BLaER1 (cell line): ENCODE data around the gene RNF214.

Source experiments
- H3K27ac ChIP-seq: shearing (Covaris generic); formaldehyde crosslinking; 2 replicates; pipeline ENCODE4 v1.8.1; 2022
- H3K27me3 ChIP-seq: shearing (Covaris generic); formaldehyde crosslinking; 2 replicates; pipeline ENCODE4 v1.8.1; 2022
- H3K36me3 ChIP-seq: shearing (Covaris generic); formaldehyde crosslinking; 2 replicates; pipeline ENCODE4 v1.8.1; 2022
- H3K4me1 ChIP-seq: shearing (Covaris generic); formaldehyde crosslinking; 2 replicates; pipeline ENCODE4 v1.8.1; 2022
- H3K4me2 ChIP-seq: shearing (Covaris generic); formaldehyde crosslinking; 2 replicates; pipeline ENCODE4 v1.8.1; 2022
- H3K4me3 ChIP-seq: shearing (Covaris generic); formaldehyde crosslinking; 2 replicates; pipeline ENCODE4 v1.8.1; 2022
- H3K9ac ChIP-seq: shearing (Covaris generic); formaldehyde crosslinking; 2 replicates; pipeline ENCODE4 v1.8.1; 2022
- H3K9me3 ChIP-seq: shearing (Covaris generic); formaldehyde crosslinking; 2 replicates; pipeline ENCODE4 v1.8.1; 2022
- H4K20me1 ChIP-seq: shearing (Covaris generic); formaldehyde crosslinking; 2 replicates; pipeline ENCODE4 v1.8.1; 2022
- Cebpa-rat ChIP-seq: shearing (Covaris generic); IDR thresholded peaks from 2 replicates; pipeline ENCODE4 v1.8.1; 2022

The RNF214 gene

GRCh38 chr11:117295438-117296137, 63.1 kb downstream of the RNF214 start:
- H3K4me3 ChIP-seq: no peak overlapping the region
- no peak overlapping the region for H3K4me2 ChIP-seq
- no peaks in the 10 kb centered on the region for H4K20me1 ChIP-seq
- no peak overlapping the region for H3K9ac ChIP-seq
- H3K9me3 ChIP-seq: no peaks in the 10 kb centered on the region
- TF ChIP-seq Cebpa-rat: no peak
- no peaks in the 10 kb centered on the region for H3K4me1 ChIP-seq
- H3K36me3 ChIP-seq: peaks cover 40% of the 10 kb centered on the region
- no peaks in the 10 kb centered on the region for H3K27me3 ChIP-seq
- no peak overlapping the region for H3K27ac ChIP-seq

DNA sequence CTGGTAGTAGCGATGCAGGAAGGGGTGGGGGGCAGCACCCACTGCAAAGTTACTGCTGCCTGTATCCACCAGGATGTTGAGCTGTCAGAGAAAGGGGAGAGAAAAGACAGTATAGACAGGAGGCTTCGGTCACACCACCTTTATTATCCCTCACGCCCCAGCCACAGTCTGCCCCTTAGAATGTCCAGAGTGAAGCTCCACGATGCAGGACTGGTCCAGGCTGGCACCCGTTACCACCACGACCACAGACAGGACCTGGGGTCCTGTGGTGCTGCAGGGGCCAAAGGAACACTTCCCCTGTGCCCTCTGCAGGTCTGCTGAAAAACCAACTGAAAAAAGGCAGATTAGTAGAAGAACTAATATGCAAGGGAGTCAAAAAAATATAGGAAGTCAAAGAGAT, 64.4 kb downstream of the RNF214 start:
- Histone ChIP-seq H3K4me1 (no peaks in the 10 kb centered on the region), H3K4me2 (no peak overlapping the region)

DNA sequence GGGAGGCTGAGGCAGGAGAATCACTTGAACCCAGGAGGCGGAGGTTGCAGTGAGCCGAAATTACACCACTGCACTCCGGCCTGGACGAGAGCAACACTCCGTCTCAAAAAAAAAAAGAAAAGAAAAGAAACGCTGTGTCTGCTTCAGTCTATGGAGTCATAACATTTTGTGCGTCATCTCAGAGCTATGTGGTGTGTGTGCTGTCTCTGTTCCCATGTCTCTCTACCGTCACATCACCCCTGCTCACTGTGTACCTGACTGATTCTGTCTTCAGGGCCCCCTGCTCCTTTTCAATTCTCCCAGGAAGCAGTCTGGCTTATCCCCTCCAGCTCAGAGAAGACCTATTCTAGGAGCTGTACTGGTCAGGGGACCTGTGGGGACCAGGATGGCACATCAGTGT, 65.7 kb downstream of the RNF214 start:
- Histone ChIP-seq H3K36me3 (peaks cover 17% of the 10 kb centered on the region; the same call in 1 of the 2 replicates), H3K27me3 (no peaks in the 10 kb centered on the region), H3K9me3 (no peaks in the 10 kb centered on the region), H3K4me1 (peaks cover 4% of the 10 kb centered on the region), H4K20me1 (no peaks in the 10 kb centered on the region), H3K9ac (no peak overlapping the region), H3K4me3 (no peak overlapping the region), H3K4me2 (no peak overlapping the region), H3K27ac (no peak overlapping the region)
- no peak for TF ChIP-seq Cebpa-rat

More for the DNA sequence above, 64.4 kb downstream of the RNF214 start:
- no peak overlapping the region for H3K4me3 ChIP-seq
- H4K20me1 ChIP-seq: no peaks in the 10 kb centered on the region
- TF ChIP-seq Cebpa-rat: no peak
- no peak overlapping the region for H3K9ac ChIP-seq
- no peaks in the 10 kb centered on the region for H3K9me3 ChIP-seq
- peaks cover 27% of the 10 kb centered on the region for H3K36me3 ChIP-seq
- H3K27ac ChIP-seq: no peak overlapping the region
- H3K27me3 ChIP-seq: no peaks in the 10 kb centered on the region

GRCh38 chr11:117299351-117300282, 67.1 kb downstream of the RNF214 start:
- no peak overlapping the region for H3K9ac ChIP-seq
- peaks cover 10% of the 10 kb centered on the region for H3K4me1 ChIP-seq
- TF ChIP-seq Cebpa-rat: no peak
- no peak overlapping the region for H3K27ac ChIP-seq
- peaks cover 10% of the 10 kb centered on the region; the same call in 1 of the 2 replicates for H3K36me3 ChIP-seq
- H3K4me3 ChIP-seq: no peak overlapping the region
- no peak overlapping the region for H3K4me2 ChIP-seq
- H3K9me3 ChIP-seq: no peaks in the 10 kb centered on the region
- no peaks in the 10 kb centered on the region for H3K27me3 ChIP-seq
- no peaks in the 10 kb centered on the region for H4K20me1 ChIP-seq

DNA sequence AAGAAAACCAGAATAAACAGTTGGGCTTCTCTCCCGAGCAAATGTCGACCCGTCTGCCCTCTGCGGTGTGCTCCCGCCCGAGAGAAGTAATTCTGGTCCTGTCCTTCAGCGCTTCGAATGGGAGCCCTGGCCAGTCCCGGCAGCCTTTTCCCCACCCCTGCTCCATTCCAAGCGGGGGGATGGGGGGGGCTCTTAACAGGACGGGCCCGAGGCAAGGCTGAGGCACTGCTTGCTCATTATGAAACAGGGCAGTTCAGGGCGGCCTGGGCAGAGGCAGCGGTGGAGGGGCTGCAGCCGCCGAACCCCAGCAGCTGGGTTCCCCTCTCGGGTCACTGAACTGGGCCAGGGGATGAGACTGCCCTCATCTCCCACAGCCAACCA, 67.8 kb downstream of the RNF214 start:
- Histone ChIP-seq H3K27me3 (no peaks in the 10 kb centered on the region), H3K4me3 (no peak overlapping the region), H3K4me1 (peaks cover 10% of the 10 kb centered on the region), H3K27ac (no peak overlapping the region), H3K36me3 (peaks cover 6% of the 10 kb centered on the region; the same call in 1 of the 2 replicates), H3K4me2 (no peak overlapping the region), H3K9ac (no peak overlapping the region), H3K9me3 (no peaks in the 10 kb centered on the region), H4K20me1 (no peaks in the 10 kb centered on the region)
- TF ChIP-seq Cebpa-rat: no peak

DNA sequence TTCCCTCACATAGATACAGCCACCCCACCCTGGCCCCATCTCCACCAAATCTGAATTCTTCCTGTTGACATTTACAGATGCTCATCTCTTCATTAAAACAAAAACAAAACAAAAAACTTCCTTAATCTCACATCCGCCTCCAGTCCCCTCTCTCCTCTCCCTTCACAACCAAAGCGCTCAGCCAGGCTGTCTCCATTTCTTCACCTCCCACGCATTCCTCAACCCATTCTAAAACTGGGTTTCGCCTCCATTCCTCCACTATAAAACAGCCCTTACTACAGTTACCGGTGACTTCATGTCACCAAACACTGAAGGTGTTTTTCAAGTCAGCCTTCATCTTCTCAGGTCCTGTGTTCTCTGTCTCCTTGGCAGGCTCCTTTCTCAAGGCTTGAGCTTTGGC, 68.3 kb downstream of the RNF214 start:
- Histone ChIP-seq H3K4me1 (peaks cover 10% of the 10 kb centered on the region), H4K20me1 (no peaks in the 10 kb centered on the region), H3K9ac (no peak overlapping the region), H3K4me2 (no peak overlapping the region), H3K27me3 (no peaks in the 10 kb centered on the region), H3K27ac (no peak overlapping the region), H3K9me3 (no peaks in the 10 kb centered on the region), H3K36me3 (peaks cover 2% of the 10 kb centered on the region; the same call in 1 of the 2 replicates), H3K4me3 (no peak overlapping the region)
- no peak for TF ChIP-seq Cebpa-rat

DNA sequence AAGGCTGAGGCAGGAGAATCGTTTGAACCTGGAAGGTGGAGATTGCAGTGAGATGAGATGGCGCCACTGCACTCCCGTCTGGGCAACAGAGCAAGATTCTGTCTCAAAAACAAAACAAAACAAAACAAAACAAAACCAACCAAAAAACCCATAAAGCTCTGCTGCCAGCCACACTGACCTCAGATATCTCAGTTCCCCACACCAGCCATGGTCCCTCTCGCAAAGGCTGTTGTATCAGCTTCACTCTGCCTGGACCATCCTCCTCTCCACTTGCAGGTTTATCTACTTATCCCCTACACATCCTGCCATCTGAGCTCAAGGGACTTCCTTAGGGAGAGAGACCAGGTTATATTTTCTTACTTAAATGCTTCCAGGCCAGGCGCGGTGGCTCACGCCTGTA, 69.8 kb downstream of the RNF214 start:
- peaks cover 10% of the 10 kb centered on the region for H3K4me1 ChIP-seq
- no peak for TF ChIP-seq Cebpa-rat
- no peak overlapping the region for H3K4me2 ChIP-seq
- H3K9me3 ChIP-seq: no peaks in the 10 kb centered on the region
- no peaks in the 10 kb centered on the region for H4K20me1 ChIP-seq
- H3K36me3 ChIP-seq: no peaks in the 10 kb centered on the region
- H3K27ac ChIP-seq: no peak overlapping the region
- H3K4me3 ChIP-seq: no peak overlapping the region
- H3K27me3 ChIP-seq: no peaks in the 10 kb centered on the region
- no peak overlapping the region for H3K9ac ChIP-seq

GRCh38 chr11:117303101-117303500, 70.6 kb downstream of the RNF214 start:
- no peaks in the 10 kb centered on the region for H3K9me3 ChIP-seq
- no peak overlapping the region for H3K9ac ChIP-seq
- H3K4me1 ChIP-seq: peaks cover 10% of the 10 kb centered on the region
- H3K4me2 ChIP-seq: peak overlapping the region; percentile 54
- H3K27me3 ChIP-seq: no peaks in the 10 kb centered on the region
- no peak for TF ChIP-seq Cebpa-rat
- H3K27ac ChIP-seq: no peak overlapping the region
- H3K4me3 ChIP-seq: no peak overlapping the region
- no peaks in the 10 kb centered on the region for H4K20me1 ChIP-seq
- no peaks in the 10 kb centered on the region for H3K36me3 ChIP-seq

- Histone ChIP-seq H3K9me3 (no peaks in the 10 kb centered on the region), H3K9ac (no peak overlapping the region), H4K20me1 (no peaks in the 10 kb centered on the region), H3K4me3 (no peak overlapping the region), H3K27me3 (no peaks in the 10 kb centered on the region), H3K27ac (no peak overlapping the region), H3K4me2 (peak overlapping the region; percentile 54; the same call in 1 of the 2 replicates), H3K4me1 (peaks cover 10% of the 10 kb centered on the region), H3K36me3 (no peaks in the 10 kb centered on the region)
- TF ChIP-seq Cebpa-rat: no peak
Observed at GRCh38 chr11:117303646-117304315, 71.3 kb downstream of the RNF214 start.
